Fibroblast of lung (primary cell): ENCODE data around the gene MAML3. TPM values are rescaled to one million over a fixed set of nuclear protein-coding genes. Genes with fewer than 3 reads are reported as not detected.
A peak's percentile ranks its signal among the peaks of the same experiment; 100 is the strongest.

Experiments
- DNase-seq, 2 donors: peaks; one replicate each; pipeline versions ENCODE4 v3.0.0 to v3.0.0-alpha.2; 2010; ENCODE audit warnings: low read depth in 2 of 2
- H2AFZ ChIP-seq: 2 replicates; pipeline ENCODE4 v1.5.1; 2012; ENCODE audit warnings: low read length, control low read depth, inconsistent platforms
- H3K27ac ChIP-seq: 2 replicates; pipeline ENCODE4 v1.5.1; 2011; ENCODE audit warnings: low read length, control low read depth; ENCODE audit not compliant: insufficient read depth
- H3K27me3 ChIP-seq: 2 replicates; pipeline ENCODE4 v1.5.1; 2011; ENCODE audit warnings: mild to moderate bottlenecking, low read length; ENCODE audit not compliant: control insufficient read depth, insufficient read depth
- H3K36me3 ChIP-seq: 2 replicates; pipeline ENCODE4 v1.5.1; 2011; ENCODE audit warnings: low read length; ENCODE audit not compliant: control insufficient read depth, insufficient read depth
- H3K4me1 ChIP-seq: 2 replicates; pipeline ENCODE4 v1.5.1; 2011; ENCODE audit warnings: low read length; ENCODE audit not compliant: control insufficient read depth, insufficient read depth; ENCODE audit errors: extremely low read depth
- H3K4me2 ChIP-seq: 2 replicates; pipeline ENCODE4 v1.5.1; 2011; ENCODE audit warnings: low read length, control low read depth; ENCODE audit not compliant: insufficient read depth; ENCODE audit errors: extremely low read depth
- H3K4me3 ChIP-seq, 4 experiments: fragments of 200-600 bp in 1 of 4; sonication (generic) in 1 of 4; replicated peaks in 1 of 4; 2 replicates each; pipeline ENCODE4 v1.5.1; 2011 to 2016; ENCODE audit warnings: low read length in 4 of 4, low read depth in 3 of 4, mild to moderate bottlenecking in 3 of 4, control low read depth in 2 of 4, inconsistent platforms in 1 of 4, mixed read lengths in 1 of 4; ENCODE audit not compliant: insufficient read depth in 1 of 4; ENCODE audit errors: control extremely low read depth in 1 of 4
- H3K79me2 ChIP-seq: 2 replicates; pipeline ENCODE4 v1.5.1; 2012; ENCODE audit warnings: mild to moderate bottlenecking, low read length, inconsistent platforms; ENCODE audit not compliant: control insufficient read depth, insufficient read depth
- H3K9ac ChIP-seq: 2 replicates; pipeline ENCODE4 v1.5.1; 2011; ENCODE audit warnings: mild to moderate bottlenecking, low read length, control low read depth; ENCODE audit not compliant: insufficient read depth
- H3K9me3 ChIP-seq: 2 replicates; pipeline ENCODE4 v1.5.1; 2012; ENCODE audit warnings: low read depth, low read length; ENCODE audit not compliant: control insufficient read depth, insufficient read depth
- H4K20me1 ChIP-seq: 2 replicates; pipeline ENCODE4 v1.5.1; 2011; ENCODE audit warnings: low read length; ENCODE audit not compliant: control insufficient read depth, insufficient read depth; ENCODE audit errors: extremely low read depth
- EZH2 ChIP-seq: IDR thresholded peaks from 2 replicates; pipeline ENCODE4 v1.5.1; 2012; ENCODE audit warnings: low read length, control low read depth, mild to moderate bottlenecking; ENCODE audit errors: missing control alignments
- polyA plus RNA-seq, 2 donors: library from polyadenylated mRNA; depleted of rRNA in 1 of 2; stranded (reverse) in 1 of 2; unstranded in 1 of 2; fragments of >200 nt; gene quantifications; 2 replicates each; pipeline ENCODE4 v1.2.1, GENCODE V29; 2011 to 2012; ENCODE audit warnings: missing spikeins in 1 of 2
- total RNA-seq: library from RNA; depleted of rRNA; stranded (reverse); fragments of >200 nt; gene quantifications from 2 replicates; pipeline ENCODE4 v1.2.1, GENCODE V29; 2014
- TF ChIP-seq, protein P1 (sequence below), 2 donors: IDR thresholded peaks in 1 of 2; conservative IDR thresholded peaks in 1 of 2; 1 replicate in 1 of 2; 2 replicates in 1 of 2; pipeline ENCODE4 v1.5.1; 2011 to 2012; ENCODE audit warnings: low read length in 2 of 2, control low read depth in 1 of 2, inconsistent platforms in 1 of 2, low read depth in 1 of 2, mild to moderate bottlenecking in 1 of 2

MAML3 gene
- total and polyA plus RNA-seq, 2 donors (not counting 1 experiment from before 2014, with no cell fraction given) = 2.0 to 2.8 TPM

- Histone ChIP-seq H3K9ac (no peak overlapping the region), H3K9me3 (no peaks in the 10 kb centered on the region), H3K4me2 (no peak overlapping the region), H3K79me2 (no peaks in the 10 kb centered on the region), H3K4me3 (no peak overlapping the region), H4K20me1 (no peaks in the 10 kb centered on the region), H2AFZ (no peak overlapping the region), H3K27ac (no peak overlapping the region), H3K27me3 (no peaks in the 10 kb centered on the region), H3K36me3 (no peaks in the 10 kb centered on the region), H3K4me1 (peaks cover 11% of the 10 kb centered on the region)
- no peak for DNase-seq
- TF ChIP-seq, protein P1, sequence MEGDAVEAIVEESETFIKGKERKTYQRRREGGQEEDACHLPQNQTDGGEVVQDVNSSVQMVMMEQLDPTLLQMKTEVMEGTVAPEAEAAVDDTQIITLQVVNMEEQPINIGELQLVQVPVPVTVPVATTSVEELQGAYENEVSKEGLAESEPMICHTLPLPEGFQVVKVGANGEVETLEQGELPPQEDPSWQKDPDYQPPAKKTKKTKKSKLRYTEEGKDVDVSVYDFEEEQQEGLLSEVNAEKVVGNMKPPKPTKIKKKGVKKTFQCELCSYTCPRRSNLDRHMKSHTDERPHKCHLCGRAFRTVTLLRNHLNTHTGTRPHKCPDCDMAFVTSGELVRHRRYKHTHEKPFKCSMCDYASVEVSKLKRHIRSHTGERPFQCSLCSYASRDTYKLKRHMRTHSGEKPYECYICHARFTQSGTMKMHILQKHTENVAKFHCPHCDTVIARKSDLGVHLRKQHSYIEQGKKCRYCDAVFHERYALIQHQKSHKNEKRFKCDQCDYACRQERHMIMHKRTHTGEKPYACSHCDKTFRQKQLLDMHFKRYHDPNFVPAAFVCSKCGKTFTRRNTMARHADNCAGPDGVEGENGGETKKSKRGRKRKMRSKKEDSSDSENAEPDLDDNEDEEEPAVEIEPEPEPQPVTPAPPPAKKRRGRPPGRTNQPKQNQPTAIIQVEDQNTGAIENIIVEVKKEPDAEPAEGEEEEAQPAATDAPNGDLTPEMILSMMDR (conservative IDR thresholded peaks at IDR 0.05 in 1 of 2, IDR thresholded peaks at IDR 0.05 in 1 of 2; ENCODE audit: low read depth in 1 of 2, low read length in 2 of 2) = no peak
- TF ChIP-seq EZH2 = no peak
Observed at GRCh38 chr4:140089216-140089615, 64.8 kb downstream of the MAML3 start.

- no peaks in the 10 kb centered on the region for H4K20me1 ChIP-seq
- H3K9ac ChIP-seq = no peak overlapping the region
- no peaks in the 10 kb centered on the region for H3K79me2 ChIP-seq
- H3K36me3 ChIP-seq = no peaks in the 10 kb centered on the region
- H3K4me1 ChIP-seq = peaks cover 12% of the 10 kb centered on the region
- H2AFZ ChIP-seq = no peak overlapping the region
- no peaks in the 10 kb centered on the region for H3K27me3 ChIP-seq
- DNase-seq = peak in 1 of 2 donors; percentile 56
- no peak for TF ChIP-seq EZH2
- TF ChIP-seq, protein P1 (conservative IDR thresholded peaks at IDR 0.05 in 1 of 2, IDR thresholded peaks at IDR 0.05 in 1 of 2; ENCODE audit: low read depth in 1 of 2, low read length in 2 of 2) = no peak
- H3K4me2 ChIP-seq = no peak overlapping the region
- no peaks in the 10 kb centered on the region for H3K9me3 ChIP-seq
- H3K27ac ChIP-seq = no peak overlapping the region
- H3K4me3 ChIP-seq = no peak overlapping the region
Observed at GRCh38 chr4:140088323-140088967, 65.5 kb downstream of the MAML3 start.

DNA sequence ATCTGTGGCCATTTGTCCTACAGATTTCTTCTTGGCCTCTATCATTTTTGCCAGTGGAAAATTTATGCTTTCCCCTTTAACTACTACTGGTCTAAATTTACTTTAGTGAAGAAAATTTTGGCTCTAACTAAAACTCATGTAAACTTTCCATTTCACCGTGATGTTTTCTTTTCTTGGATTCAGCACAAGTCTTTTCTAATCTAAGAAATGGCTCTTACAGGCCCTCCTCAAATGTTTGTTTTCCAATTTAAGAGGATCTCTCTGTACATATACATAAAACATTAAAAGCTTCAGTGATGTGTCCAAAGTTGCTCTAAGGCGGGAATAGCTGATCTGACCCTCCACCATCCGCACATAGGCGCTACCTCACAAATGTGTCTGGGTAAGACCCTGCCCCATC lies 68.1 kb downstream of the MAML3 start:
- Histone ChIP-seq H3K27me3 (no peaks in the 10 kb centered on the region), H3K4me3 (no peak overlapping the region), H3K36me3 (no peaks in the 10 kb centered on the region), H3K9ac (no peak overlapping the region), H4K20me1 (no peaks in the 10 kb centered on the region), H3K27ac (no peak overlapping the region), H2AFZ (no peak overlapping the region), H3K4me2 (peak overlapping the region; percentile 29), H3K9me3 (no peaks in the 10 kb centered on the region), H3K4me1 (peaks cover 14% of the 10 kb centered on the region), H3K79me2 (no peaks in the 10 kb centered on the region)
- TF ChIP-seq, protein P1 (conservative IDR thresholded peaks at IDR 0.05 in 1 of 2, IDR thresholded peaks at IDR 0.05 in 1 of 2; ENCODE audit: low read depth in 1 of 2, low read length in 2 of 2) = no peak
- TF ChIP-seq EZH2 = no peak
- DNase-seq = no peak
